TTC549 (cell line): ENCODE measurements around the gene ATP6V1G3.
"Not testable (repeated sequence)": the region's sequence is repeated elsewhere in the genome, so short reads cannot be mapped to it uniquely, and the experiment has no call there.

ENCODE experiments used
- FAIRE-seq: peaks from 2 replicates; lab custom pipeline; 2012; peaks lifted over from hg19 to GRCh38; lab: Jason Lieb, UNC

The ATP6V1G3 gene, protein sequence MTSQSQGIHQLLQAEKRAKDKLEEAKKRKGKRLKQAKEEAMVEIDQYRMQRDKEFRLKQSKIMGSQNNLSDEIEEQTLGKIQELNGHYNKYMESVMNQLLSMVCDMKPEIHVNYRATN

DNA sequence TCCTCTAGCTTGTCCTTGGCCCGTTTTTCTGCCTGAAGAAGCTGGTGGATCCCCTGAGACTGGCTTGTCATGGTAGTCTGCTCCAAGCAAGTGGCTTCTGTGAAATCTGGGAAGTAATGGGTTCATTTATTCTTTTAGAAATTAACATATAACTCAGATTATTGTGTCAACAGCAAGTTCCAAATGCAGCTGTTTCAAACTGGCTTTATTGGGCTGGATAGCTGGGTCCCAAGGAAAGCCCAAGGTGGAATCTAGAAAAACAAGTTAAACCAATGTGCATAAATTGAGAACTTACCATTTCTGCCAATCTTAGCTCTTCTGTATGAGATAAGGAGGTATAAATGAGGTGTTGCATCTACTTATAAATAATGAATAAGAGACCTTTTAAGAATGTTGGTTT is at the start of gene ATP6V1G3:
TSS of gene ATP6V1G3 (minus strand) at position 101 of the 400 bp plus-strand sequence. CDS start at position 71, 30 bp downstream.
- no peak for FAIRE-seq

DNA sequence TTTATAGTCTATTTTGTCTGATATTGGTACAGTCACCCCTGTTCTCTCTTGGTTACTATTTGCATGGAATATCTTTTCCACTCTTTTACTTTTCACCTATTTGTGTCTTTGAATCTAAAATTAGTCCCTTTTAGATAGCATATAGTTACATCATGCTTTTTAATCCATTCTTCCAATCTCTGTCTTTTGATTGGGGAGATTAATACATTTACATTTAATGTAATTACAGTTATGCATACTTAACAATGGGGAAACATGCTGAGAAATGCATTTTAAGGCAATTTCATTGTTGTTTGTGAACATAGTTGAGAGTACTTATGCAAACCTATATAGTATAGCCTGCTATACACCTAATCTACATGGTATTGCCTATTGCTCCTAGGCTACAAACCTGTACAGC is 48.4 kb upstream of the ATP6V1G3 start:
- FAIRE-seq = no peak

DNA sequence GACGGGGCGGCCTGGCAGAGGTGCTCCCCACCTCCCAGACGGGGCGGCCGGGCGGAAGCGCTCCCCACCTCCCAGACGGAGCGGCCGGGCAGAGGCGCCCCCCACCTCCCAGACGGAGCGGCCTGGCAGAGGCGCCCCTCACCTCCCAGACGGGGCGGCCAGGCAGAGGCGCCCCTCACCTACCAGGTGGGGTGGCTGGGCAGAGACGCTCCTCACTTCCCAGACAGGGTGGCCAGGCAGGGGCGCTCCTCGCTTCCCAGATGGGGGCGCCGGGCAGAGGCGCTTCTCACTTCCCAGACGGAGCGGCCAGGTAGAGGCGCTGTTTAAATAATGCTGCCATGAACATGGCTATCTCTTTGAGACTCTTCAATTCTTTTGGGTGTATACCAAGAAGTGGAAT is 43.7 kb upstream of the ATP6V1G3 start:
- no peak for FAIRE-seq

DNA sequence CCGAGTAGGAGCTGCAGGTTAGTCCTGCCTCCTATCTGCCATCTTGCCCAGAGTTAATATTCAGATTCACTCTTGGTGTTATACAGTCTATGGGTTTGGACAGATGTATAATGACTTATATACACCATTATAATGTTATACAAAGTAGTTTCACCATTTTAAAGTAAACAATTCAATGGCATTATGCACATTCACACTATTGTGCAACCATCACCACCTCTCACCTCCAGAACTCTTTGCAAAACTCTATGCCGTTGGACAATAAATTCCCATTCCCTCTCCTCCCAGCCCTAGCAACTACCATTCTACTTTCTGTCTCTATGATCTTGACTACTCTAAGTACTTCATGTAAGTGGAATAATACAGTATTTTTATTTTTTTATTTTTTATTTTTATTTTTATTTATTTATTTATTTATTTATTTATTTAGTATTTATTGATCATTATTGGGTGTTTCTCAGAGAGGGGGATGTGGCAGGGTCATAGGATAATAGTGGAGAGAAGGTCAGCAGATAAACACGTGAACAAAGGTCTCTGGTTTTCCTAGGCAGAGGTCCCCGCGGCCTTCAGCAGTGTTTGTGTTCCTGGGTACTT is 42.8 kb upstream of the ATP6V1G3 start:
- not testable (repeated sequence) for FAIRE-seq

DNA sequence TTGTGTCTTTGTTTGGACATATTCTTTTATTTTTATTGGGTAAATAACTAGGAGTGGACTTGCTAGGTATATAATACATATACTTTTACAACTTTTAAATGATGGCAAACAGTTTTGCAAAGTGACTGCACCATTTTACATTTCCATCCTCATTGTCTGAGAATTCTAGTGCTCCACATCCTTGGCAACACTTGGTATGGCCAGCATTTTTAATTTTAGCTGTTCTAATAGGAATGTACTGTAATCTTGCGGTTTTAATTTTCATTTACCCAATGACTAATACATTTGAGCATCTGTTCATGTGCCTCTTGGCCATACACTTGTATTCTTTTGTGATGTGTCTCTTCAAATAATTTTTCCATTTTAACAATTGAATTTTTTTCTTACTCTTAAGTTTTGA is 37.0 kb upstream of the ATP6V1G3 start:
- FAIRE-seq = no peak

DNA sequence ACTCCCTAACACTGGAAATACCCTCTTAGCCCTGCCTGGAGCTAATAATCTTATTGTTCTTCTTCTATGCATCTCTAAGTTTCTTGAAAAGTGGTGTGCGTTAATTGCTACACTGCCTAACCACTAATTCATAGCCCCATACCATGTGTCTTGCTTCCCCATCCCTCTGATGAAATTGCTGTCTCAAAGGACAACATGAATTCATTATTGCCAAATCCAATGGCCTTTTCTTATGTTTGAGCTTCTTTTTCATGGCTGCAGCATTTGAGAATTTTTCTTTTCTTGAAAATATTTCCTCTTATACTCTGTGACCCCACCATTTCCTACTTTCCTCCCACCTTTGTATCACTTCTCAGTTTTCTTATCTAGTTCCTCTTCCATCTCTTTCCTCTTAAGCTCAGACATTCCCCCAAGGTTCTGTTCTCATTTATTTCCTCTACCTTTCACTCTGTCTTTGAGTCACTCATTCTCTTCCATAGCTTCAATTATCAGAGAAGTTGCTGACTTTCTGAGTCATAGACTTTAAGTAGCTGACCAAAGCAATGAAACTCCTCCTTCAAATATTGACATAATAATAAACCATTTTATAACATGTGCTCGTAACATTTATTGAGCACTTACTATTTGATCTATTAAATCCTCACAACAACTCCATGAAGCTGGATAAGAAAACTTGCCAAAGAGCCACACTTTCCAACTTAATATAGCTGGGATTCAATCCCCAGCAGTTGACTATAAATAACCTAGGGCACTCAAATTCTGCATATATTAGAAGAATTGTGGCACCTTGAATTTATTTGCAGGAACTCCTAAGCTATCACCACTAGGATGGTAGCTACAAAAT is 35.5 kb upstream of the ATP6V1G3 start:
- FAIRE-seq = no peak

DNA sequence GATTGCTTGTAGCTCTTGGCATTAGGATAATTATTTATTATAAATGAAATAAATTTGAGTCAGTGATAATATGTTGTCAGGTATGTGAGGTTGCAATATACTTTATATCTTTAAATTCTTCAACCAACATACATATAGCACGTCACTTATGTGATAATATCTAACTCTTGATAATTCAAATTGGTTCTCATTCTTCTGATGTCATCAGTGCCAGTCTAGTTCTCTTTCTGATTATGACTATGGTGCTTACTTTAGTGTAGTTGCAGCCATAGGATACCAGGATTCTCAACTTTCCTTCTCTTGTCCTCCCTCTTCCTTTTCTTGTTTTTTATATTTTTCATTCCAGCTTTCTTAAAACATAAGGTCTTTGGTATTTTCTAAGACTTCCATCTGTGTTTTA is 34.8 kb upstream of the ATP6V1G3 start:
- FAIRE-seq = no peak

DNA sequence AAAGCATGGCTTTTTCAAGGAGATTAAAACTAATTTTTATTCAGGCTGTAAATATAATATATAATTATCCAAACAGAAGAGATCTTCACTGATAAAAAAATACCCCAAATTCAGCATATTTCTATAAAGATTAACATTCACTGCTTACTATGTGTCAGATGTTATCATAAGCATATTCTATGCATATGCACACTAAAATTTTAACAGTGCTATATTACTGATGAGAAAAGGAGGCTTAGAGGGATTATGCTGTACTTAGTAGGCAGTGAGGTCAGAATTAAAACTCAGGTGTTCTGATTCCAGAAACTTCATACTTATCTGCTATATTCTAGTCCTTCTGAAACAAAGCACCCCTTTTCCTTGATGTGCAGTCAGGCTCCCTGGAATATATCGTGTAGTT is 33.8 kb upstream of the ATP6V1G3 start:
- FAIRE-seq = no peak

DNA sequence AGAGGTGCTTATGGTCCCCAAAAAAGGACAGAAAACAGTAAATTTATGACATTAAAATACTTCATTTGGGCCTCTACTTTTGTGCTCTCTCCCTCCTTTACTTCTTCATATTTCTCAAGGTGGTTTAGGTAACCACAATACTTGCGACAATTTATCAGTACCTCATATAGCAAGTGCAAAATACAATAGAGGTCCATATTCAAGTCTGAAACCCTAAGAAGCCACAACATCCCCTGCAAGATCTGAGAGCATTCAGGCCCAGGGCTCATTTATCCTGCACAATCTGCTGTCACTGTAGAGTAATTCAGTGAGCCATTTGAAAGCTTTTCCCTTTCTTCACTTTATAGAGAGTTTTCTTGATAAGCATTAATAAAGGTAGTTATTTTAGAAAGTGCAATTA is 24.2 kb upstream of the ATP6V1G3 start:
- FAIRE-seq = no peak

DNA sequence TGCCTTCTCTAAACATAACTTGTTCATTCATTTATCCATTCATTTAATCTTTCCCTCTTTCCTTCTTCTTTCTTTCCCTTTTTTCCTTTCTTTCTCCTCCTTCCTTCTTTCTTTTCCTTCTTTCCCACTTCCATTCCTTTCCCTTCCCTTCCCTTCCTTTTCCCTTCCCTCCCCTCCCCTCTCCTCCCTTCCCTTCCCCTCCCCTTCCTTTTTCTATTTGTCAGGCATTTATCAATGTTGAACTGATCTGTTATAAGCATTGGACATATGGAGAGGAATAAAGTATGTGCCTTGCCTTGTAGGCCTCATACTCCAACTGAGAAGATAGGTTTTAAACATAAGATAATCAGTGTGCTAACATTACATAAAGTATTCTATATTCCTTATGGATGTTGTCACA is 23.7 kb upstream of the ATP6V1G3 start:
- no peak for FAIRE-seq

DNA sequence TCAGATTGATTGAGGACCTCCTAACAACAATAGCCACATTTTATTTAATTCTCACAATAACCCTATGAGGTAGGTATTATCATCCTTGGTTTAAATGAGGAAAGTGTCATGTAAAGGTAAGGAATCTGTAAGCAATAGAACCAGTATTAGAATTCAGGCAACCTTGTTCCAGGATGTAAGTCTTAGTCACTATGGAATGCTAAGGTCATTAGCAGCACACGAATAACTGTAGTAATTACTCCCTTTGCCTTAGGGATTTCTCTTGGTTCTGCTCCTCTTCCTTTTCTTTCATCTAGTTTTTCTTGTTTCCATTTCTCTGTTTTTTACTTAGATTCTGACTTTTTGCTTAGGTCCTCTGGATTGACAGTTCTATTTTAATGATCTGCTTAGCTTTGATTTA is 23.1 kb upstream of the ATP6V1G3 start:
- FAIRE-seq = no peak

DNA sequence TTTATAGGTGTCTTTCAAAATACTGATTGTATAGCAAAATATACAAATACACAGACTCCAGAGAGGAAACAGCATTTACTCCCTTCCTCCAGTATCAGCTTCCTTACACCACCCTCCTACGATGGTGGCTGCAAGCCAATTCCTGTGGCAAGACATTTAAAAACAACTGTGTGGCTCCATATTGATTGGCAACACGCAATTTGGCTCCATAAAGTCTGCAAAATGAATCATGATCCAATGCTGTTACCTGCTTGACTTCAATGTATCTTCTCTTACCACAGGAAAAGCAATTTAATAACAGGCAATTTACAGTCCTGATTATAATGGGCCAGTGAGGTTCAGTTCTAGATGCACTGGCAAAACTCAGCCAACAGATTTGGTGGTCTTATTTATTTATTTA is 19.7 kb upstream of the ATP6V1G3 start:
- no peak for FAIRE-seq

DNA sequence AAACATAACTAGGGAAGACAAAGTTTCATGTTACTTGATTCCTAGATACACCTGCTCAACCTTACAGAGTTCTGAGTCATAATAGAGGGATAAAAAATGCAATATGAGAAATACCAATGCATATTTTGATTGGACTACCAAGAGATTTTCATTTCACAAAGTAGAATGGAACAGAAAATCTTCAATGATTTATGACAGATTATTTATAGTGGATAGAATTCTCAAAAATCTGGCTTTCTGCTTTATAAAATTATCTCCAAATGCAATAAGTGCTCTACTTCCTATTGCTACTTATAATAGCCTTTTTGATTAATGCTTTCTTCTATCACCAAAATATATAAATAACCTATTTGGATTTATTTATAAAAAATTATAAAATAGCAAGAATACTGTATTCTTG is 18.9 kb upstream of the ATP6V1G3 start:
- FAIRE-seq = peak; percentile 55

DNA sequence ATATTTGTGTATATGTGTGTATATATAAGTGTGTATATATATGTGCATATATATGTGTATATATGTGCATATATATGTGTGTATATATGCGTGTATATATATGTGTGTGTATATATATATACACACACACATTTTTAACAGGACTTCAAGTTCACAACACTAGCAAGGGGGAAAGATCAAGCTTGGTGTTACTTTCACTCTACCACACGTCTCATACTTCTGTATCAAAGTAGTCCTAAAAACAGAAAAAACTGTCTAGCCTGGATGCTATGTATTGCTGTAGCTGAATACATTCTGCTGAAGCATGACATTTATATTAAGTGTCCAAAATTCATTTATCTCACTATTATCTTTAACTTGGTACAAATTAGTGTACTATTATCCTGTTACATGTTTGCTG is 17.9 kb upstream of the ATP6V1G3 start:
- FAIRE-seq = peak; percentile 5

DNA sequence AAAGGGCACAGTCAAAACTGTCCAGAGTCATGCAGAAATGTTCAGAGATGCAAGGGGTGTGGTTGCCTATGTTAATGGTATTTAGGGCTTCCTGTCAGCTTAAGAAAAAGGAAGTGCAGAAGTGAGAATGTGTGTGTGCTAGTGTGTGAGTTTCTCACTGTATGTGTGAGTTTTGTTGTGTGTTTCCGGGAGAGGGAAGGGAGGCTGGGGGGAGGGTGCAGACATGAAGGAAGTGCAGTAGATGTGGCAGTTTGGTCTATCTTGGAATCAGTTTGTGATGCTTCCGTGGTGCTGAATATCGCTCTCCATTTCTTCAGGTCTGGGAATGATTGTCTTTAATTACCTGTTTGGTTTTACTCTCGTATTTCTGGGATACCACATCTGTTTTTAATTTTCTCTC is 16.5 kb upstream of the ATP6V1G3 start:
- no peak for FAIRE-seq

DNA sequence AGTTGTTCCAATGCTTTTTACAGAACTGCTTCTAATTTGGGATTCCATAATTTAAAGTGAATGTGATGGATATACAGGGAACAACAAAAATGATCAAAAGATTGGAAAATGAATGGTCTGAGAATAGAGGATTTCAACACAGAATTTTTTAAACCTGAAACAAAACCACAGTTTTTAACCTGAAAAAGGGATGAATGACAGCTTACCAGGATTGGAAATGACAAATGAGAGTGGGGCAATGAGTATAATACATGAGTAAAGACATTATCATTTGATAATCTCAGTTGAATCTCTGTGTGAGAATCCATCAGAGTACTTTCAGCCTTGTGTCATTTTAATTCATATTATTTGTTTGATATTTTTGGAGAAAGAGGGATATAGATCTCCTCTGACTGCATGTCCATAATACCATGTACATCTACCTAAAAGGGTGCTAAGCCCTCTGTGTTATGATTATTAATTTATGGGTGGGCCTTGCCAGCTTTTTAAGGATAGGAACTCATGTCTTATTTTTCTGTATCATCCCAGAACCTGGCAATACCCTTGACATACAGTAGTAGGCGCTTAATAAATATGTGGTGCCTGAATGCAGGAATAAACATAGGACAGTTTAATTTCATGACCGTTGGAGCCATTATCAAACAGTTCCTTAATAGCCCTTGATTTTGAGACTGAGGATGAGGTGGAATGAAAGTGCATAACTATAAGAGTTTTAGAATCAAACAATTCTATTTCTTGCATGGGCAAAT is 12.4 kb upstream of the ATP6V1G3 start:
- FAIRE-seq = no peak

DNA sequence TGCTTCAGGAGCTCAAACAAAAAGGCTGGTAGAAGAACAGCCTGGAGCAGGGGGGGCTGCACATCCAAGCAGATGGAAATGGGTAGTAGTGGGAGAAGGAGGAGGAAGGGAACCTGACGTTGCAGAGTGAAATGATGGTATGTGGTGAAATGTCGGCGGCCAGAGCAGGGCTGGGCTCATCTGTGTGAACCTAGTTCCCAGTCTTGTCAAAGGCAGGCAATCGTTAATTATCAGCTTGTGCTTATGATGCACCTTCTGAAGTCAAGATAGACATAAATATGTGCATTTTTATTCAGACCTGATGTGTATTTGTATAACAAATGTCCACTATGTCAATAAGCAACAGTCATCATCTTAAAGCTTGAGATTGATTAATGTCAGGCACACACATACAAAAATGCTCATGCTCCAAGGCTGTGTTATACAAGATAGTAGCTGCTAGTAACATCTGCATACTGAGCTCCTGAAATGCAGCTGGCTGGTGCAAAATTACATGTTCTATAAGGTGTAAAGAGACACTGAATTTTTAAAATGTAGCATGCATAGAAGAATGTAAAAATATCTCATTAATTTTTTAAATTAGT is 10.6 kb upstream of the ATP6V1G3 start:
- FAIRE-seq = no peak

DNA sequence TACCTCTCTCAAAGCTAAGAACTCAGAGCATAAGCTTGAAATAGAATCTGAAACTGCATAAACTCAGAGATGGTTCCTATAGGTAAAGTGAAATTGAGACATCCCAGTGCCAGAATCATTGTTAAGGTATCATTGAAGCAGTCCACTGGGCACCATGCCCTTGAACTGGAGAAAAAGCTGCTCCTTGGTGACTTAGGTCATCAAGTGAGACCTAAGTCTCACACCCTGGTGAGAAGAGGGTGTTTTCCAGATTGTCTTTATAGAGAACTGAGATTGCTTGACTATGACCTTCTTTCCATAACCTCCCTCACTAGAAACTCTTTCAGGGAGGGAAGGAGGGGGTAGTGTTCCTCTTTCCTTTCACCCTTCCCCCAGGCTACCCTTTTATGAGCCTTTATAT is 9.4 kb upstream of the ATP6V1G3 start:
- no peak for FAIRE-seq

DNA sequence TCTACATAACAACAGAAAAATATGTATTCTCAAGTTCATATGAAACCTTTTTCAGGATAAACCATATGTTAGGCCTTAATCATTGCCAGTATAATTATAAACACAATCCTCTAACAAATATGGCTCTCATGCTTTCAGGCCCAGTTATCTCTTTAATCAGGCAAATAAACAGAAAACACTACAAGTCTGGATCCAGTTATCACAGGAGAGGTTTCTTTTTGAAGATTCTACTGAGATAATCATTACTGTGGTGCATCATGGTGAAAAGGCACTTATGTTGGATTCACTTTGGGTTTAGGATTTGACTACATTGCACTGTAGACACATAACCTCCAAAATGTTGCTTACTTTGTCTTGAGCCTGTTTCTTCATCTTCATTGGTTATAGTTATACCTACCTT is 8.4 kb upstream of the ATP6V1G3 start:
- FAIRE-seq = no peak

DNA sequence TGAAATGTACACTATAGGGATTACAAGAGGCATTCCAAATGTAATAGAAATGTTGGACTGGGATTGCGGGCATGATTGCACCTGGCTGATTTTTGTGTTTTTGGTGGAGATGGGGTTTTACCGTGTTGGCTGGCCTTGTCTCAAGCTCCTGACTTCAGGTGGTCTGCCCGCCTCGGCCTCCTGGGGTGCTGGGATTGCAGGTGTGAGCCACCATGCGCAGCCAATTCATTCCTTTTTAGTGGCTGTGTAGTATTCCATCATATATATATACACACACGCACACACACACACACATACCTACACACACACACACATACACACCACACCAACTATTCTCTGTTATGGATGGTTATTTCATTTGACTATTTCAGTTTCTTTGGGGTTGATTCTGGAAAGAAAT is 4.7 kb upstream of the ATP6V1G3 start:
- FAIRE-seq = no peak

DNA sequence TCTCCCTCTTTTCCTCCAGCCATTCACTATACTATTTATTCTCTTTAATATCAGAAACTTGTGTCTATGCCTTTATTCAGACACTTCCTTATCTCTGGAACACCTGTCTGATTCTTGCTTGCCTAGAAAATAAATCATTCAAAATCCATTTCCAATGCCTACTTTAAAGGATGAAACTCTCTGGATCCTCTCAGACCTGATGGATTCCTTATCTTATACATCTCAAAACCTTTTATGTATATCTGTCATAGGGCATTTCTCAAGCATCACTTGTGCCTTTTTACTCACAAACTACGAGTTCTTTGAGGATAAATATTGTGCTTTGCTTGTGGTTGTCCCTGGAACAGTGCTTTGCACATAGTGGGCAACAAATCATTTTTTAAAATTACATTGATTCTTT is 3.8 kb upstream of the ATP6V1G3 start:
- FAIRE-seq = no peak

DNA sequence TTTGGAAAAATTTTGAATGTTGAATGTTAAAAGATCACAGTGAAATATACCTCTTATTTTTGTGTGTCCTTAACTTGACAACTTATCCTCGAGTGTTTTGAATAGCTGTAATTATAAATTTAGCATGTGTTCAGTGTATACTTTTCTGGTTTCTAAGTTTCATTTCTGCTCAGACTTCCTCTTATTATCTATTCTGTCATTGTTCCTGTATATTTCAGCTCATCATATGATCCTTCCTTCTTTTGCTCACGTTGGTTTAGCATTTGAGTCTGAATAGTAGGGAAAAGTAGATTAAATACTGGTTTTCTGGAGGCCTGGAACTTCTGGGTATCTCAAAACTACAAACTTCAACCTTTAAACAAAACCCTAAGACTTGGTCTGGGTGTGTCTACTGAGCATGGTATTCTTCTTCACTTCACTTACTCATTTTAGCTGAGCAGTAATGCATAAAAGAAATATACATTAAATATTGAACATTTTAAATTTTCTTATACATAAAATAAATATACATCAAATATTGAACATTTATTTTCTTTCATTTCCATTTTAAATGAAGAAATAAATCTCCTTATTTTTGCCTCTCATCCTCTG is 3.3 kb upstream of the ATP6V1G3 start:
- no peak for FAIRE-seq
